ENCODE data around the gene TMC1. TPM values are rescaled to one million over a fixed set of nuclear protein-coding genes. Genes with fewer than 3 reads are reported as not detected.

Gene TMC1
- total and polyA plus RNA-seq, 4 experiments from 2014 or later, result not detected

- Histone ChIP-seq H3K4me1 (ENCODE audit: insufficient read depth, low read length) (peaks cover 27% of the 10 kb centered on the region), H3K4me3 (ENCODE audit: low read length in 2 of 2) (no peak overlapping the region), H3K27ac (ENCODE audit: low read depth, low read length) (no peak overlapping the region), H3K9me3 (ENCODE audit: control insufficient read depth in 1 of 2, low read length in 2 of 2) (no peaks in the 10 kb centered on the region), H3K27me3 (ENCODE audit: insufficient read depth, low read length) (no peaks in the 10 kb centered on the region), H3K36me3 (ENCODE audit: insufficient read depth, low read length) (no peaks in the 10 kb centered on the region)
- Mint-ChIP-seq H3K27me3 (no peaks in the 10 kb centered on the region), H3K36me3 (no peaks in the 10 kb centered on the region), H3K9me3 (peaks cover 0 to 4% (median 0%) of the 10 kb centered on the region in 8 donors), H3K4me3 (no peak overlapping the region), H3K27ac (peak overlapping the region; percentile 57 to 96 (median 80)), H3K4me1 (peaks cover 22 to 46% (median 33%) of the 10 kb centered on the region in 4 donors)
- CTCF ChIA-PET (ENCODE audit: partially characterized antibody), result no interaction called here
- POLR2A ChIA-PET (ENCODE audit: partially characterized antibody), result no interaction called here
- intact Hi-C loops (cut with micrococcal nuclease), result loop anchor here (5.0 to 10.0 kb wide), 2 partner anchors 610 to 627 kb away; partner anchors contain the start of genes ABHD17B, ANXA1 and C9orf85
- DNase-seq, result peak in 3 of 5 donors; percentile 10 to 68 (median 11)
These were observed 3.6 kb downstream of the TMC1 start for GRCh38 chr9:72524820-72525540.

GRCh38 chr9:72526901-72527800, 5.7 kb downstream of the TMC1 start:
- H3K4me1 Mint-ChIP-seq, result peaks cover 22 to 46% (median 34%) of the 10 kb centered on the region in 4 donors
- Histone ChIP-seq H3K4me1 (ENCODE audit: insufficient read depth, low read length) (peaks cover 27% of the 10 kb centered on the region), H3K36me3 (ENCODE audit: insufficient read depth, low read length) (no peaks in the 10 kb centered on the region), H3K9me3 (ENCODE audit: control insufficient read depth in 1 of 2, low read length in 2 of 2) (peaks cover 0 to 4% of the 10 kb centered on the region in 2 donors), H3K4me3 (ENCODE audit: low read length in 2 of 2) (peak overlapping the region; percentile 54 to 76), H3K27me3 (ENCODE audit: insufficient read depth, low read length) (no peaks in the 10 kb centered on the region), H3K27ac (ENCODE audit: low read depth, low read length) (peak overlapping the region; percentile 68)
- peaks cover 0 to 5% of the 10 kb centered on the region in 2 donors for H3K36me3 Mint-ChIP-seq
- ChIA-PET CTCF (ENCODE audit: partially characterized antibody) (interaction anchor here (1.0 to 1.9 kb wide), 10 partner anchors 10 to 246 kb away, joined by 3 to 8 read pairs (median 4); partner anchors contain the start of gene ZFAND5), POLR2A (ENCODE audit: partially characterized antibody) (interaction anchor here (0.6 to 6.1 kb wide), 18 partner anchors 20 to 842 kb away, joined by 3 to 96 read pairs (median 4); partner anchors contain the start of genes ANXA1 and ZFAND5)
- peaks cover 0 to 10% (median 4%) of the 10 kb centered on the region in 8 donors for H3K9me3 Mint-ChIP-seq
- H3K27ac Mint-ChIP-seq, result peak overlapping the region; percentile 92 to 98 (median 96)
- DNase-seq, result peak; percentile 74 to 93 (median 79)
- intact Hi-C loops (cut with micrococcal nuclease), result loop anchor here (1.0 to 10.0 kb wide), 8 partner anchors 50 to 744 kb away; partner anchors contain the start of genes ABHD17B, ANXA1, C9orf85 and ZFAND5
- H3K27me3 Mint-ChIP-seq, result no peaks in the 10 kb centered on the region
- peak overlapping the region; percentile 81 to 94 (median 86) for H3K4me3 Mint-ChIP-seq

GRCh38 chr9:72527801-72528195, 6.4 kb downstream of the TMC1 start:
- Histone ChIP-seq H3K36me3 (ENCODE audit: insufficient read depth, low read length) (no peaks in the 10 kb centered on the region), H3K9me3 (ENCODE audit: control insufficient read depth in 1 of 2, low read length in 2 of 2) (peaks cover 0 to 4% of the 10 kb centered on the region in 2 donors), H3K27me3 (ENCODE audit: insufficient read depth, low read length) (no peaks in the 10 kb centered on the region), H3K27ac (ENCODE audit: low read depth, low read length) (peak overlapping the region; percentile 68), H3K4me1 (ENCODE audit: insufficient read depth, low read length) (peaks cover 27% of the 10 kb centered on the region), H3K4me3 (ENCODE audit: low read length in 2 of 2) (peak overlapping the region; percentile 54 to 76)
- CTCF ChIA-PET (ENCODE audit: partially characterized antibody), result interaction anchor here (1.0 to 1.9 kb wide), 6 partner anchors 55 to 247 kb away, joined by 3 to 8 read pairs (median 4); partner anchors contain the start of gene ZFAND5
- intact Hi-C loops (cut with micrococcal nuclease), result loop anchor here (1.0 to 10.0 kb wide), 8 partner anchors 51 to 744 kb away; partner anchors contain the start of genes ABHD17B, ANXA1, C9orf85 and ZFAND5
- POLR2A ChIA-PET (ENCODE audit: partially characterized antibody), result interaction anchor here (0.6 to 6.1 kb wide), 9 partner anchors 20 to 842 kb away, joined by 3 to 96 read pairs (median 4); partner anchors contain the start of gene ZFAND5
- Mint-ChIP-seq H3K36me3 (peaks cover 0 to 5% of the 10 kb centered on the region in 2 donors), H3K9me3 (peaks cover 0 to 10% (median 4%) of the 10 kb centered on the region in 8 donors), H3K27me3 (no peaks in the 10 kb centered on the region), H3K27ac (peak overlapping the region; percentile 92 to 98 (median 96)), H3K4me3 (peak overlapping the region; percentile 81 to 94 (median 86)), H3K4me1 (peaks cover 22 to 46% (median 34%) of the 10 kb centered on the region in 4 donors)
- no peak for DNase-seq

DNA sequence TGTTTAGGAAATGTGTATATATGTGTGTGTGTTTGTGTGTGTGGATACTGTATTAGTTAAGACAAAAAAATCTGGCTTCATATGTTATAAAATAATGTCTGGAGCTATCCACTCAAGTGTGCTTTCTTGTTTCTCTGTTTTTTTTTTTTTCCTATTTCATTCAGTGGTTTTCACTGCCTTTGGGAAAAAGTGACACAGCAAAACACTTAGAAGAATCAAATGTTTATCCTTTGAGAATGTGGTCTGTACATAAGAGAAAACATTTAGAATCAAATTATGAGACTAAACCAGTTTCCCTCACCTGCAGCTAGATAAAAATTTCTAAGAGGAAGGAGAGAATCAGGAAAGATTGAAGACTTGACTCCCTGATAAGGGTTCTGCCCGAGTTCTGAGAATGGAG, 8.1 kb downstream of the TMC1 start:
- intact Hi-C loops (cut with micrococcal nuclease), result loop anchor here (5.0 to 10.0 kb wide), 2 partner anchors 615 to 623 kb away; partner anchors contain the start of genes ABHD17B, ANXA1 and C9orf85
- Histone ChIP-seq H3K27ac (ENCODE audit: low read depth, low read length) (no peak overlapping the region), H3K4me1 (ENCODE audit: insufficient read depth, low read length) (peaks cover 27% of the 10 kb centered on the region), H3K4me3 (ENCODE audit: low read length in 2 of 2) (no peak overlapping the region), H3K9me3 (ENCODE audit: control insufficient read depth in 1 of 2, low read length in 2 of 2) (peaks cover 0 to 4% of the 10 kb centered on the region in 2 donors), H3K27me3 (ENCODE audit: insufficient read depth, low read length) (no peaks in the 10 kb centered on the region), H3K36me3 (ENCODE audit: insufficient read depth, low read length) (no peaks in the 10 kb centered on the region)
- no peak for DNase-seq
- H3K4me1 Mint-ChIP-seq, result peaks cover 22 to 44% (median 34%) of the 10 kb centered on the region in 4 donors
- ChIA-PET POLR2A (ENCODE audit: partially characterized antibody) (interaction anchor here (6.1 kb wide), 1 partner anchor 165 kb away, joined by 96 read pairs; the partner anchor contains the start of gene ZFAND5), CTCF (ENCODE audit: partially characterized antibody) (interaction anchor here (0.9 kb wide), 1 partner anchor 11 kb away, joined by 3 read pairs; no protein-coding TSS in a partner anchor)
- H3K36me3 Mint-ChIP-seq, result peaks cover 0 to 5% of the 10 kb centered on the region in 2 donors
- peak overlapping the region in 6 of 7 donors; percentile 37 to 82 (median 61) for H3K27ac Mint-ChIP-seq
- H3K9me3 Mint-ChIP-seq, result peaks cover 0 to 10% (median 4%) of the 10 kb centered on the region in 8 donors
- peak overlapping the region in 1 of 8 donors; percentile 40 for H3K4me3 Mint-ChIP-seq
- H3K27me3 Mint-ChIP-seq, result no peaks in the 10 kb centered on the region

DNA sequence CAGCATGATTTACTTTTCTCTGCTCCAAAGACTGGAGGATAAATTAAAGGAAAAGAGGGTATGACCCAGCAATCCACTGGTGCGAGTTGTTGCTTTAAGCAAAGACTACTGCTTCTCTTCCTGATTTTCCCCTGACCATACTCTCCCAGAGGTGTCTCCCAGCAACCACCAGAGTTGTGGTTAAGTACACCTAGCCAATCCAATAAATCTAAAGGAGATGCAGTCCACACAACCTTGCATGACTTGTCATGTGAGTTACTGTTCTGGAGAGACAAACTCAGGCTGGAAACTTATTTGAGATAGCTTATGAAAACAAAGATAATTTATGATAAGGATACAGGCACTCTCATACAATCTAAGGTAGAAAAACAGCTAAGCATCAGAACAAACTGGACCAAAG, 11.9 kb downstream of the TMC1 start:
- no peak for DNase-seq
- POLR2A ChIA-PET (ENCODE audit: partially characterized antibody), result no interaction called here
- peaks cover 0 to 4% of the 10 kb centered on the region in 2 donors for H3K9me3 ChIP-seq (ENCODE audit: control insufficient read depth in 1 of 2, low read length in 2 of 2)
- Mint-ChIP-seq H3K9me3 (peaks cover 0 to 10% (median 5%) of the 10 kb centered on the region in 8 donors), H3K36me3 (peaks cover 0 to 5% of the 10 kb centered on the region in 2 donors), H3K27ac (peak overlapping the region in 1 of 7 donors; percentile 50), H3K27me3 (no peaks in the 10 kb centered on the region), H3K4me3 (no peak overlapping the region), H3K4me1 (peaks cover 0 to 12% (median 6%) of the 10 kb centered on the region in 4 donors)
- H3K36me3 ChIP-seq (ENCODE audit: insufficient read depth, low read length), result no peaks in the 10 kb centered on the region
- intact Hi-C loops (cut with micrococcal nuclease), result no loop called here
- no peak overlapping the region for H3K4me3 ChIP-seq (ENCODE audit: low read length in 2 of 2)
- no peak overlapping the region for H3K27ac ChIP-seq (ENCODE audit: low read depth, low read length)
- CTCF ChIA-PET (ENCODE audit: partially characterized antibody), result interaction anchor here (1.2 kb wide), 1 partner anchor 241 kb away, joined by 3 read pairs; no protein-coding TSS in a partner anchor
- peaks cover 4% of the 10 kb centered on the region for H3K4me1 ChIP-seq (ENCODE audit: insufficient read depth, low read length)
- H3K27me3 ChIP-seq (ENCODE audit: insufficient read depth, low read length), result no peaks in the 10 kb centered on the region

GRCh38 chr9:72534931-72535330, 13.5 kb downstream of the TMC1 start:
- POLR2A ChIA-PET (ENCODE audit: partially characterized antibody), result interaction anchor here (1.9 kb wide), 1 partner anchor 170 kb away, joined by 6 read pairs; the partner anchor contains the start of gene ZFAND5
- Mint-ChIP-seq H3K27me3 (no peaks in the 10 kb centered on the region), H3K4me3 (no peak overlapping the region), H3K36me3 (peaks cover 0 to 5% of the 10 kb centered on the region in 2 donors), H3K27ac (no peak overlapping the region), H3K4me1 (peaks cover 0 to under 1% (median under 1%) of the 10 kb centered on the region in 4 donors), H3K9me3 (peaks cover 0 to 9% (median 5%) of the 10 kb centered on the region in 8 donors)
- Histone ChIP-seq H3K9me3 (ENCODE audit: control insufficient read depth in 1 of 2, low read length in 2 of 2) (peaks cover 0 to 4% of the 10 kb centered on the region in 2 donors), H3K36me3 (ENCODE audit: insufficient read depth, low read length) (no peaks in the 10 kb centered on the region), H3K27ac (ENCODE audit: low read depth, low read length) (no peak overlapping the region), H3K27me3 (ENCODE audit: insufficient read depth, low read length) (no peaks in the 10 kb centered on the region), H3K4me1 (ENCODE audit: insufficient read depth, low read length) (no peaks in the 10 kb centered on the region), H3K4me3 (ENCODE audit: low read length in 2 of 2) (no peak overlapping the region)
- intact Hi-C loops (cut with micrococcal nuclease), result no loop called here
- CTCF ChIA-PET (ENCODE audit: partially characterized antibody), result interaction anchor here (1.2 kb wide), 1 partner anchor 252 kb away, joined by 3 read pairs; no protein-coding TSS in a partner anchor
- no peak for DNase-seq

Data from CD4-positive, alpha-beta memory T cell (primary cell).